Spleen (tissue), 11 donors: ENCODE data around the gene C19orf25. TPM values are rescaled to one million over a fixed set of nuclear protein-coding genes. Genes with fewer than 3 reads are reported as not detected.

Source experiments
- DNase-seq: peaks from one replicate; pipeline ENCODE4 v3.0.0-alpha.2; 2020
- H3K27ac ChIP-seq, 8 donors: fragments of 200-600 bp; sonication (generic) in 7 of 8; 1 replicate in 4 of 8; 2 replicates in 4 of 8; pipeline versions ENCODE4 v1.5.0 to v1.8.0; 2016 to 2021; ENCODE audit warnings: inconsistent platforms in 4 of 8, mild to moderate bottlenecking in 4 of 8, moderate library complexity in 1 of 8
- H3K27me3 ChIP-seq, 7 donors: fragments of 200-600 bp; sonication (generic) in 6 of 7; replicated peaks in 1 of 7; 1 replicate in 4 of 7; 2 replicates in 3 of 7; pipeline versions ENCODE4 v1.5.0 to v1.8.0; 2016 to 2021; ENCODE audit warnings: inconsistent platforms in 3 of 7, mild to moderate bottlenecking in 1 of 7
- H3K36me3 ChIP-seq, 6 donors: fragments of 200-600 bp; sonication (generic) in 5 of 6; 1 replicate in 4 of 6; 2 replicates in 2 of 6; pipeline versions ENCODE4 v1.5.0 to v1.8.0; 2016 to 2021; ENCODE audit warnings: inconsistent platforms in 2 of 6
- H3K4me1 ChIP-seq, 6 donors: fragments of 200-600 bp; sonication (generic) in 5 of 6; 1 replicate in 3 of 6; 2 replicates in 3 of 6; pipeline versions ENCODE4 v1.5.0 to v1.8.0; 2016 to 2021; ENCODE audit warnings: inconsistent platforms in 3 of 6
- H3K4me3 ChIP-seq, 8 donors: fragments of 200-600 bp; sonication (generic) in 7 of 8; 1 replicate in 4 of 8; 2 replicates in 4 of 8; pipeline versions ENCODE4 v1.5.0 to v1.8.0; 2016 to 2021; ENCODE audit warnings: inconsistent platforms in 4 of 8, mild to moderate bottlenecking in 4 of 8, moderate library complexity in 2 of 8
- H3K9me3 ChIP-seq, 8 donors: fragments of 200-600 bp; sonication (generic) in 7 of 8; 1 replicate in 4 of 8; 2 replicates in 4 of 8; pipeline versions ENCODE4 v1.5.0 to v1.8.0; 2016 to 2021; ENCODE audit warnings: inconsistent platforms in 4 of 8
- CTCF ChIP-seq, 11 experiments: fragments of 200-600 bp in 7 of 11; fragments of 450-650 bp in 4 of 11; sonication (generic) in 4 of 11; IDR thresholded peaks in 8 of 11; conservative IDR thresholded peaks in 3 of 11; 1 replicate in 7 of 11; 2 replicates in 4 of 11; pipeline versions ENCODE4 v1.4.0 to v1.8.0; 2016 to 2021; ENCODE audit warnings: antibody characterized with exemption in 11 of 11, inconsistent platforms in 4 of 11, mild to moderate bottlenecking in 1 of 11
- POLR2A ChIP-seq, 3 donors: fragments of 450-650 bp; IDR thresholded peaks; one replicate each; pipeline ENCODE4 v1.5.1; 2017; ENCODE audit warnings: antibody characterized with exemption in 3 of 3, mild to moderate bottlenecking in 1 of 3
- POLR2AphosphoS5 ChIP-seq, 3 donors: sonication (generic); formaldehyde crosslinking; IDR thresholded peaks; one replicate each; pipeline ENCODE4 v1.5.1; 2017; ENCODE audit warnings: antibody characterized with exemption in 3 of 3
- WGBS, 5 donors: extraction: QIAGEN DNeasy Blood & Tissue Kit in 3 of 5; methylation state at CpG; one replicate each; pipeline versions ENCODE4 v1.1.5 to v1.1.7; 2013 to 2018; 5-methylcytosine and 5-hydroxymethylcytosine counted together
- intact Hi-C: fragments of 100-400 bp; cut with DNase I; formaldehyde crosslinking; loops from one replicate; pipeline ENCODE4 v1.15.0; 2023; ENCODE audit warnings: low total_unique reads
- polyA plus RNA-seq, 3 donors: library from polyadenylated mRNA; stranded (reverse); fragments of 200-250 nt; gene quantifications; one replicate each; pipeline ENCODE4 v1.2.1, GENCODE V29; 2013
- total RNA-seq, 7 donors: library from RNA; depleted of rRNA in 3 of 7; stranded (reverse); fragments of >200 nt in 3 of 7; fragmentation: NEBNext Ultra II Directional in 4 of 7; extraction: Animal tissue kit (Norgen Biotek cat#: 25700) in 4 of 7; gene quantifications; one replicate each; pipeline versions ENCODE4 v1.1.0 to v1.2.1, GENCODE V29; 2016 to 2021
- donor health status: healthy with polysubstance abuse.
- donor health status: DM: no; HTN: no; CAD: no; lungs with moderate emphysema.
- donor health status: DM: no; HTN: no; CAD: no.
- donor health status: Bipolar disorder and iron deficiency.
- donor health status: healthy.
- donor health status: DM: no; HTN: no; CAD: no.
- donor health status: DM: yes; HTN: yes; CAD: no.

The C19orf25 gene
- total and polyA plus RNA-seq, 10 donors, result 24.7 to 56.6 (median 39.5) TPM

GRCh38 chr19:1426736-1427135 is 52.3 kb downstream of the C19orf25 start:
- 86 to 93% (median 92%) methylated on average over 9 of the region's 9 CpGs for WGBS, 5 donors
- Histone ChIP-seq H3K27me3 (no peaks in the 10 kb centered on the region), H3K27ac (no peak overlapping the region), H3K4me1 (peaks cover 0 to 29% (median 8%) of the 10 kb centered on the region in 6 donors), H3K4me3 (no peak overlapping the region), H3K36me3 (peaks cover 3 to 100% (median 90%) of the 10 kb centered on the region in 6 donors), H3K9me3 (no peaks in the 10 kb centered on the region)
- no peak for DNase-seq
- no peak for TF ChIP-seq POLR2AphosphoS5 (IDR thresholded peaks at IDR 0.05)
- no peak for TF ChIP-seq CTCF (IDR thresholded peaks at IDR 0.05 in 8 of 11, conservative IDR thresholded peaks at IDR 0.05 in 3 of 11)
- no peak for TF ChIP-seq POLR2A (IDR thresholded peaks at IDR 0.05)
- intact Hi-C loops, result no loop called here

GRCh38 chr19:1425902-1426301 is 53.1 kb downstream of the C19orf25 start:
- Histone ChIP-seq H3K9me3 (no peaks in the 10 kb centered on the region), H3K4me3 (no peak overlapping the region), H3K27me3 (no peaks in the 10 kb centered on the region), H3K36me3 (peaks cover 3 to 100% (median 90%) of the 10 kb centered on the region in 6 donors), H3K4me1 (peaks cover 0 to 33% (median 9%) of the 10 kb centered on the region in 6 donors), H3K27ac (no peak overlapping the region)
- TF ChIP-seq POLR2AphosphoS5 (IDR thresholded peaks at IDR 0.05), result peak in 1 of 3 donors; percentile 4
- no peak for TF ChIP-seq CTCF (IDR thresholded peaks at IDR 0.05 in 8 of 11, conservative IDR thresholded peaks at IDR 0.05 in 3 of 11)
- 88 to 97% (median 94%) methylated on average over 14 of the region's 14 CpGs for WGBS, 5 donors
- no peak for DNase-seq
- intact Hi-C loops, result no loop called here

- intact Hi-C loops, result no loop called here
- no peak overlapping the region for H3K4me3 ChIP-seq
- H3K27ac ChIP-seq, result no peak overlapping the region
- TF ChIP-seq CTCF (IDR thresholded peaks at IDR 0.05 in 8 of 11, conservative IDR thresholded peaks at IDR 0.05 in 3 of 11) (no peak), POLR2A (IDR thresholded peaks at IDR 0.05) (no peak), POLR2AphosphoS5 (IDR thresholded peaks at IDR 0.05) (no peak)
- no peak for DNase-seq
- peaks cover 0 to 36% (median 9%) of the 10 kb centered on the region in 6 donors for H3K4me1 ChIP-seq
- peaks cover 3 to 100% (median 90%) of the 10 kb centered on the region in 6 donors for H3K36me3 ChIP-seq
- no peaks in the 10 kb centered on the region for H3K9me3 ChIP-seq
- 90 to 95% (median 92%) methylated on average over 28 to 33 of the region's 33 CpGs for WGBS, 5 donors
- H3K27me3 ChIP-seq, result no peaks in the 10 kb centered on the region
Observed at GRCh38 chr19:1425102-1425837, 53.7 kb downstream of the C19orf25 start.

- 80 to 91% (median 87%) methylated on average over 35 to 42 of the region's 42 CpGs for WGBS, 5 donors
- Histone ChIP-seq H3K36me3 (peaks cover 3 to 100% (median 85%) of the 10 kb centered on the region in 6 donors), H3K9me3 (no peaks in the 10 kb centered on the region), H3K4me3 (no peak overlapping the region), H3K4me1 (peaks cover 0 to 38% (median 10%) of the 10 kb centered on the region in 6 donors), H3K27ac (peak overlapping the region in 1 of 8 donors; percentile 27), H3K27me3 (no peaks in the 10 kb centered on the region)
- no peak for DNase-seq
- TF ChIP-seq POLR2AphosphoS5 (IDR thresholded peaks at IDR 0.05) (peak in 1 of 3 donors; percentile 53), POLR2A (IDR thresholded peaks at IDR 0.05) (no peak)
- intact Hi-C loops, result no loop called here
Observed at GRCh38 chr19:1424192-1424955, 54.6 kb downstream of the C19orf25 start.
